ENCODE data around the gene GEMIN7. TPM values are rescaled to one million over a fixed set of nuclear protein-coding genes. Genes with fewer than 3 reads are reported as not detected.
A peak's percentile ranks its signal among the peaks of the same experiment; 100 is the strongest.

Gene GEMIN7
- total and polyA plus RNA-seq, 2 of the 13 experiments (the other 11 are each of a cell fraction or from before 2014, with no cell fraction given) = 24.1 to 30.6 TPM

GRCh38 chr19:45070861-45071544, 8.1 kb upstream of the GEMIN7 start:
- Histone ChIP-seq H3K27me3 (ENCODE audit: control insufficient read depth in 1 of 2, insufficient read depth in 2 of 2, low read length in 2 of 2) (no peaks in the 10 kb centered on the region), H3K36me3 (replicated peaks in 1 of 2; ENCODE audit: control insufficient read depth in 1 of 2, insufficient read depth in 2 of 2, low read length in 2 of 2) (peaks cover 24 to 38% of the 10 kb centered on the region in 2 experiments; a peak in 4 of 5 replicates), H2AFZ (ENCODE audit: low read length) (no peak overlapping the region), H3K9me3 (ENCODE audit: low read length) (no peaks in the 10 kb centered on the region), H4K20me1 (ENCODE audit: insufficient read depth, low read length) (no peaks in the 10 kb centered on the region), H3K4me1 (ENCODE audit: insufficient read depth, low read length) (peaks cover 9% of the 10 kb centered on the region; the same call in 1 of the 2 replicates), H3K4me2 (ENCODE audit: low read depth, low read length) (no peak overlapping the region), H3K27ac (ENCODE audit: extremely low read length, insufficient read depth, low read length) (no peak overlapping the region), H3K79me2 (ENCODE audit: insufficient read depth, low read length) (no peaks in the 10 kb centered on the region), H3K4me3 (replicated peaks in 1 of 3; ENCODE audit: insufficient read depth in 1 of 3, low read depth in 2 of 3, low read length in 3 of 3) (no peak overlapping the region), H3K9ac (ENCODE audit: insufficient read depth, low read depth, low read length) (no peak overlapping the region)
- WGBS (ENCODE audit: low lambda C conversion rate) = 97% methylated on average over 7 of the region's 19 CpGs
- ATAC-seq (no peak), FAIRE-seq (no peak), DNase-seq (ENCODE audit: low spot score) (no peak)
- in situ Hi-C loops (cut with HindIII; ENCODE audit: extremely low pct_ligation_motif_present, low pct_unique_long_range_greater_than_20kb) = no loop called here
- intact Hi-C loops (cut with micrococcal nuclease; ENCODE audit: unreplicated experiment) = no loop called here
- ChIA-PET CTCF (ENCODE audit: low intra/inter-chr PET ratio, low total read pairs) (no interaction called here), POLR2A (no interaction called here)
- BruUV-seq (replicated peaks) = no TSS peak
- TF ChIP-seq ZNF589 (CRISPR knock-in tag; conservative IDR thresholded peaks at IDR 0.05) (no peak), ZNF879 (CRISPR knock-in tag; IDR thresholded peaks at IDR 0.05) (no peak), MYPOP (CRISPR knock-in tag; IDR thresholded peaks at IDR 0.05) (no peak), ZNF513 (CRISPR knock-in tag; conservative IDR thresholded peaks at IDR 0.05) (no peak), KDM5B (CRISPR knock-in tag; IDR thresholded peaks at IDR 0.05; ENCODE audit: borderline replicate concordance) (no peak), POLR2G (IDR thresholded peaks at IDR 0.05; ENCODE audit: low read depth, low read length) (0 out of 2 replicates have a peak, but pooled peaks have one; percentile 23), POLR2A (IDR thresholded peaks at IDR 0.05; ENCODE audit: insufficient read depth in 1 of 2, low read depth in 2 of 2, low read length in 2 of 2) (0 out of 4 replicates have a peak, but pooled peaks of 1 of the 2 experiments have one; percentile 28), ARNTL (CRISPR knock-in tag; IDR thresholded peaks at IDR 0.05) (no peak), SALL2 (CRISPR knock-in tag; IDR thresholded peaks at IDR 0.05) (no peak), CERS6 (CRISPR knock-in tag; IDR thresholded peaks at IDR 0.05) (no peak), ARID2 (CRISPR knock-in tag; IDR thresholded peaks at IDR 0.05; ENCODE audit: borderline replicate concordance) (no peak), SP140L (CRISPR knock-in tag; IDR thresholded peaks at IDR 0.05; ENCODE audit: borderline replicate concordance) (no peak), RXRA (CRISPR knock-in tag; IDR thresholded peaks at IDR 0.05) (peak; percentile 21; the same call in 1 of the 2 replicates), RBM39 (IDR thresholded peaks at IDR 0.05; ENCODE audit: low read depth, low read length, poor library complexity, severe bottlenecking) (peak; percentile 24), RFXAP (CRISPR knock-in tag; IDR thresholded peaks at IDR 0.05; ENCODE audit: borderline replicate concordance) (no peak), MNT (IDR thresholded peaks at IDR 0.05) (no peak), ETS1 (CRISPR knock-in tag; IDR thresholded peaks at IDR 0.05) (no peak), SP1 (IDR thresholded peaks at IDR 0.05) (no peak), SP1 (CRISPR knock-in tag; IDR thresholded peaks at IDR 0.05) (no peak), CCDC6 (CRISPR knock-in tag; IDR thresholded peaks at IDR 0.05) (no peak)
